Astrocyte (in vitro differentiated cells and primary cell): ENCODE results near the gene COPS6. TPM values are rescaled to one million over a fixed set of nuclear protein-coding genes. Genes with fewer than 3 reads are reported as not detected.

Source experiments
- DNase-seq: peaks from one replicate; pipeline ENCODE4 v3.0.0-alpha.2; 2010; ENCODE audit warnings: low read depth
- FAIRE-seq: peaks from 2 replicates; lab custom pipeline; 2011; peaks lifted over from hg19 to GRCh38; lab: Jason Lieb, UNC
- H2AFZ ChIP-seq: 2 replicates; pipeline ENCODE4 v1.6.0; 2012; ENCODE audit warnings: low read depth, low read length, inconsistent platforms
- H3K27ac ChIP-seq: 2 replicates; pipeline ENCODE4 v1.5.1; 2011; ENCODE audit warnings: low read depth, low read length, inconsistent platforms
- H3K27me3 ChIP-seq: 2 replicates; pipeline ENCODE4 v1.6.0; 2011; ENCODE audit warnings: low read length, inconsistent platforms; ENCODE audit not compliant: insufficient read depth
- H3K36me3 ChIP-seq: 2 replicates; pipeline ENCODE4 v1.5.1; 2011; ENCODE audit warnings: low read length, inconsistent platforms; ENCODE audit not compliant: insufficient read depth
- H3K4me1 ChIP-seq: 2 replicates; pipeline ENCODE4 v1.5.1; 2011; ENCODE audit warnings: low read length, inconsistent platforms; ENCODE audit not compliant: insufficient read depth
- H3K4me2 ChIP-seq: 2 replicates; pipeline ENCODE4 v1.6.0; 2012; ENCODE audit warnings: low read length, inconsistent platforms
- H3K4me3 ChIP-seq: 2 replicates; pipeline ENCODE4 v1.5.1; 2011; ENCODE audit warnings: low read depth, mild to moderate bottlenecking, low read length, inconsistent platforms; ENCODE audit not compliant: insufficient read depth
- H3K79me2 ChIP-seq: 2 replicates; pipeline ENCODE4 v1.6.0; 2012; ENCODE audit warnings: mild to moderate bottlenecking, low read length, inconsistent platforms; ENCODE audit not compliant: insufficient read depth
- H3K9ac ChIP-seq: 2 replicates; pipeline ENCODE4 v1.6.0; 2012; ENCODE audit warnings: mild to moderate bottlenecking, low read length, inconsistent platforms
- H3K9me3 ChIP-seq: 2 replicates; pipeline ENCODE4 v1.5.1; 2012; ENCODE audit warnings: low read depth, mild to moderate bottlenecking, low read length, inconsistent platforms; ENCODE audit not compliant: insufficient read depth
- H4K20me1 ChIP-seq: 2 replicates; pipeline ENCODE4 v1.6.0; 2012; ENCODE audit warnings: low read length, inconsistent platforms; ENCODE audit not compliant: insufficient read depth
- H3K27ac Mint-ChIP-seq: one replicate; pipeline ENCODE4 v1.8.0; 2021; ENCODE audit warnings: mild to moderate bottlenecking, mixed read lengths; ENCODE audit not compliant: unreplicated experiment
- H3K27me3 Mint-ChIP-seq: one replicate; pipeline ENCODE4 v1.8.0; 2021; ENCODE audit warnings: low read depth, mixed read lengths; ENCODE audit not compliant: unreplicated experiment
- H3K36me3 Mint-ChIP-seq: one replicate; pipeline ENCODE4 v1.8.0; 2021; ENCODE audit warnings: low read depth, mixed read lengths; ENCODE audit not compliant: unreplicated experiment
- H3K4me1 Mint-ChIP-seq: one replicate; pipeline ENCODE4 v1.8.0; 2021; ENCODE audit warnings: low read depth, mixed read lengths; ENCODE audit not compliant: unreplicated experiment
- H3K4me3 Mint-ChIP-seq: one replicate; pipeline ENCODE4 v1.8.0; 2021; ENCODE audit warnings: mild to moderate bottlenecking, moderate library complexity, mixed read lengths; ENCODE audit not compliant: unreplicated experiment
- H3K9me3 Mint-ChIP-seq: one replicate; pipeline ENCODE4 v1.8.0; 2021; ENCODE audit warnings: mild to moderate bottlenecking, mixed read lengths; ENCODE audit not compliant: unreplicated experiment
- CTCF ChIP-seq: IDR thresholded peaks from 2 replicates; pipeline ENCODE4 v1.5.1; 2011; ENCODE audit warnings: low read depth, mild to moderate bottlenecking, inconsistent platforms, low read length, moderate library complexity; ENCODE audit not compliant: insufficient read depth
- EZH2 ChIP-seq: IDR thresholded peaks from 2 replicates; pipeline ENCODE4 v1.6.1; 2012; ENCODE audit warnings: mild to moderate bottlenecking, low read length, inconsistent platforms; ENCODE audit not compliant: insufficient read depth
- total RNA-seq: library from RNA; stranded (reverse); gene quantifications from 2 replicates; pipeline ENCODE4 v1.2.1, GENCODE V29; 2021

COPS6 gene
- total RNA-seq, 1 donor from 2014 or later, result 95.3 TPM

- Mint-ChIP-seq H3K4me1 (peaks cover 22% of the 10 kb centered on the region), H3K9me3 (no peaks in the 10 kb centered on the region), H3K27ac (peak within 1 kb of the TSS; percentile 91), H3K4me3 (peak within 1 kb of the TSS; percentile 93), H3K27me3 (no peaks in the 10 kb centered on the region), H3K36me3 (peaks cover 17% of the 10 kb centered on the region)
- TF ChIP-seq EZH2 (no peak), CTCF (no peak)
- H3K27ac ChIP-seq, result peak within 1 kb of the TSS; percentile 84
- no peak within 1 kb of the TSS for H2AFZ ChIP-seq
- peaks cover 50% of the 10 kb centered on the region for H3K79me2 ChIP-seq
- H3K27me3 ChIP-seq, result no peaks in the 10 kb centered on the region
- peaks cover 24% of the 10 kb centered on the region for H3K4me1 ChIP-seq
- H3K36me3 ChIP-seq, result peaks cover 32% of the 10 kb centered on the region
- H4K20me1 ChIP-seq, result peaks cover 23% of the 10 kb centered on the region
- peak within 1 kb of the TSS; percentile 93 for H3K4me2 ChIP-seq
- peak within 1 kb of the TSS; percentile 69 for H3K4me3 ChIP-seq
- DNase-seq (peak; percentile 98), FAIRE-seq (no peak)
- H3K9me3 ChIP-seq, result no peaks in the 10 kb centered on the region
- peak within 1 kb of the TSS; percentile 91 for H3K9ac ChIP-seq
Observed at GRCh38 chr7:100101016-100101862, 12.5 kb downstream of the COPS6 start, which contains the start of the genes AP4M1 and MCM7. Gene AP4M1, plus strand, starts transcription at chr7:100101643. Its CDS starts 72 bp downstream, at chr7:100101715. Gene MCM7, minus strand, starts transcription at chr7:100101397. Its CDS starts 103 bp downstream, at chr7:100101294.

- H3K9ac ChIP-seq, result peak overlapping the region; percentile 91
- Mint-ChIP-seq H3K36me3 (peaks cover 20% of the 10 kb centered on the region), H3K27me3 (no peaks in the 10 kb centered on the region), H3K9me3 (no peaks in the 10 kb centered on the region), H3K4me1 (peaks cover 22% of the 10 kb centered on the region), H3K4me3 (peak overlapping the region; percentile 93), H3K27ac (peak overlapping the region; percentile 93)
- H3K36me3 ChIP-seq, result peaks cover 21% of the 10 kb centered on the region
- peaks cover 24% of the 10 kb centered on the region for H3K4me1 ChIP-seq
- H4K20me1 ChIP-seq, result peaks cover 23% of the 10 kb centered on the region
- TF ChIP-seq CTCF, result no peak
- no peak for TF ChIP-seq EZH2
- peak overlapping the region; percentile 69 for H3K4me3 ChIP-seq
- FAIRE-seq (no peak), DNase-seq (peak; percentile 98)
- H2AFZ ChIP-seq, result no peak overlapping the region
- peaks cover 36% of the 10 kb centered on the region for H3K79me2 ChIP-seq
- peak overlapping the region; percentile 93 for H3K4me2 ChIP-seq
- H3K27ac ChIP-seq, result peak overlapping the region; percentile 66
- H3K27me3 ChIP-seq, result no peaks in the 10 kb centered on the region
- H3K9me3 ChIP-seq, result no peaks in the 10 kb centered on the region
Observed at GRCh38 chr7:100102950-100103840, 14.4 kb downstream of the COPS6 start.
